HUES64 (cell line): ENCODE results near the gene ANKFY1.
A peak's percentile ranks its signal among the peaks of the same experiment; 100 is the strongest.

Experiments used
- H3K27ac ChIP-seq: 2 replicates; pipeline ENCODE4 v1.7.0; 2013; ENCODE audit warnings: low read depth, low read length, inconsistent platforms
- H3K27me3 ChIP-seq: 2 replicates; pipeline ENCODE4 v1.6.1; 2013; ENCODE audit warnings: mild to moderate bottlenecking, low read length; ENCODE audit not compliant: insufficient read depth
- H3K36me3 ChIP-seq: 2 replicates; pipeline ENCODE4 v1.6.1; 2013; ENCODE audit warnings: mild to moderate bottlenecking, low read length; ENCODE audit not compliant: insufficient read depth
- H3K4me1 ChIP-seq: 2 replicates; pipeline ENCODE4 v1.6.1; 2013; ENCODE audit warnings: mild to moderate bottlenecking, low read length, moderate library complexity; ENCODE audit not compliant: insufficient read depth
- H3K4me3 ChIP-seq: 2 replicates; pipeline ENCODE4 v1.5.1; 2013; ENCODE audit warnings: mild to moderate bottlenecking, low read length, moderate library complexity
- H3K9ac ChIP-seq: 2 replicates; pipeline ENCODE4 v1.6.1; 2013; ENCODE audit warnings: mild to moderate bottlenecking, low read depth, low read length
- H3K9me3 ChIP-seq: 2 replicates; pipeline ENCODE4 v1.6.1; 2013; ENCODE audit warnings: low read depth, low read length; ENCODE audit not compliant: insufficient read depth
- WGBS: fragments of 150-250, 120-280 bp; methylation state at CpG from one replicate; pipeline ENCODE4 v1.1.7; 2013; ENCODE audit warnings: missing lambda C conversion rate; 5-methylcytosine and 5-hydroxymethylcytosine counted together

The ANKFY1 gene

DNA sequence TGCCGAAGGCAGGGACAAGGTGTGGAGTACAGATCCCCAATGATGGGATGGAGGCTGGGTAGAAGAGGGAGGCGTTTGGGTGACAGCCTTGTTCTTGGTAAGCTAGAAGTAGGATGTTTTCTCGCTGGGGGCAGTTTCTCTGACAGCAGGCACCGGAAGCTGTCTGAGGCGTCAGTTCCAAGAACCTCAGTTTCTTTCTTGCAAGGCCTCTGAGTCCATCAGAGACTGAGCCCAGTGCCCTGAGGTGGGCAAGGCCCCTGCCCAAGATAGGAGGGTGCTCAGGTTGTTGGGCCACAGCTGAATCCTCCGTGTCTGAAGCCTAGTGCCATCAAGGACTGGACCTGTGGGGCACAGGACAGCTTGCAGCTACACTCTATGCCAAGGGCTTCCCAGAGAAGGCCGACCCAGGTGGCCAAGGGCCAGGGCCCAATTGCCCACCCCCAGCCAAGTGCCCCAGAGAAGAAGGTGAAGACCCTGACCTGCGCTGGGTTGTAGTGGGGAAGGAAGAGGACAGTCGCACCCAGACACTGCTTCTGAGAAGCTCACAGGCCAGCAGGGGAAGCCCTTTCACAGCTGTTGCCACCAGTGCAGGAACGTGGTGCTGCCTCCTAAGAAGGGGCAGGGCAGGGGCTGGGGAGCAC is 107.7 kb downstream of the ANKFY1 start:
- H3K36me3 ChIP-seq: no peaks in the 10 kb centered on the region; the same call in 1 of the 2 replicates
- no peak overlapping the region for H3K27ac ChIP-seq
- no peak overlapping the region for H3K9ac ChIP-seq
- no peak overlapping the region for H3K4me3 ChIP-seq
- 90% methylated on average over 10 of the region's 10 CpGs for WGBS
- H3K9me3 ChIP-seq: no peaks in the 10 kb centered on the region
- no peaks in the 10 kb centered on the region for H3K27me3 ChIP-seq
- no peaks in the 10 kb centered on the region for H3K4me1 ChIP-seq

DNA sequence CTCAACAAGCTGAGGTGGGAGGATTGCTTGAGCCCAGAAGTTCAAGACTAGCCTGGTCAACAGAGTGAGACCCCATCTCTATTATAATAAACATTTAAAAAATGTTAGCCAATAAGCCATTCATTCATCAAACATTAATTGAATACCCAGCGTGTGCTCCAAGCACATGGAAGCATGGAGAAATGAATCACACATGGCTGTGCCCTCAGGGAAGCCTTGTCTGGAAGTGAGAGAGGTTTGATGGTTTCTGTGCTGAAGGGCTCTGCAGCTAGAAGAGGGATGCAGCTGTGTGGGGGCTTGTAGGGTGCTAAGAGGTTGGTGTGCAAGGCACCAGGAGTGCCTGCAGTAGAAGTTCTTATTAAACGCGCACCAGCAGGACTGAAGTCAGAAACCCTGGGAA is 109.6 kb downstream of the ANKFY1 start:
- Histone ChIP-seq H3K36me3 (no peaks in the 10 kb centered on the region; the same call in 1 of the 2 replicates), H3K4me1 (no peaks in the 10 kb centered on the region), H3K4me3 (no peak overlapping the region), H3K27me3 (no peaks in the 10 kb centered on the region), H3K9ac (no peak overlapping the region), H3K9me3 (no peaks in the 10 kb centered on the region), H3K27ac (no peak overlapping the region)
- WGBS: 72% methylated on average over 3 of the region's 3 CpGs

DNA sequence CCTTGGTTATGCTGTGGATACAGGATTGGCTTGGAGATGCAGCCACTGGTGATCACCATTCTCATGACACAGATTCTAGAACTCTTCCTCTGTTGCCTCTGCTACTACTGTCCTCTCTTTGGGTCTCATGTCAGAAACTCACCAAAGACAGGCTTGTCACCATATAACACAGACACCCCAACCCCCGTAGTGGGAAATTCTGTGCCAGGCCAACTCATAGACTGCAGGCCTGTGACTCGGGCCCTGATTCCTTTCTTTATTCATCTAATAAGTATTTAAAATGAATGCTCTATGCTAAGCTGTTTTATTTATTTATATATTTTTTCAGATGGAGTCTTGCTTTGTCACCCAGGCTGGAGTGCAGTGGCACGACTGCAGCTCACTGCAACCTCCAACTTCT is 111.3 kb downstream of the ANKFY1 start:
- Histone ChIP-seq H3K27ac (no peak overlapping the region), H3K4me1 (no peaks in the 10 kb centered on the region), H3K9ac (no peak overlapping the region), H3K27me3 (no peaks in the 10 kb centered on the region), H3K36me3 (no peaks in the 10 kb centered on the region; the same call in 1 of the 2 replicates), H3K9me3 (no peaks in the 10 kb centered on the region), H3K4me3 (no peak overlapping the region)
- 89% methylated on average over 3 of the region's 3 CpGs for WGBS

DNA sequence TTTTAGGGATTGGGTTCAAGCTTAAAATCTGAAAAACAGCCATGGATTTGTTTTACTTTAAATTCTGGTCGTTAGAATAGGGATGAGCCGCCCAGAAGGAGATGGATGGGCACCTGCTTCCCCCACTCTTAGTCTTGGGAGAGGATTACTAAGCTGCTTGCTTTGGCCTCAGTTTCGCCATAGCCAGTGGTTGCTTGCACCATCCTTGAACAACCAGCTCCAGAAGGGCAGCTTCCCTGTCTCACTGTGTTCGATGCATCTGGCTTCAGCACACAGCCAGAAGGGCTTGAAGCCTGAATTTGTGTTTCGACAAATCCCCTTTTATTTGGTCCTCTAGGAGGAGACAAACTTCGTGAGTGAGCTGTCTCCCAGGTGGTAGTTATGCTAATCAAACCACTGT is 113.7 kb downstream of the ANKFY1 start:
- H3K36me3 ChIP-seq: no peaks in the 10 kb centered on the region; the same call in 1 of the 2 replicates
- H3K27ac ChIP-seq: no peak overlapping the region
- H3K9me3 ChIP-seq: no peaks in the 10 kb centered on the region
- no peaks in the 10 kb centered on the region for H3K4me1 ChIP-seq
- H3K9ac ChIP-seq: no peak overlapping the region
- WGBS: 85% methylated on average over 6 of the region's 6 CpGs
- no peaks in the 10 kb centered on the region for H3K27me3 ChIP-seq
- H3K4me3 ChIP-seq: no peak overlapping the region

DNA sequence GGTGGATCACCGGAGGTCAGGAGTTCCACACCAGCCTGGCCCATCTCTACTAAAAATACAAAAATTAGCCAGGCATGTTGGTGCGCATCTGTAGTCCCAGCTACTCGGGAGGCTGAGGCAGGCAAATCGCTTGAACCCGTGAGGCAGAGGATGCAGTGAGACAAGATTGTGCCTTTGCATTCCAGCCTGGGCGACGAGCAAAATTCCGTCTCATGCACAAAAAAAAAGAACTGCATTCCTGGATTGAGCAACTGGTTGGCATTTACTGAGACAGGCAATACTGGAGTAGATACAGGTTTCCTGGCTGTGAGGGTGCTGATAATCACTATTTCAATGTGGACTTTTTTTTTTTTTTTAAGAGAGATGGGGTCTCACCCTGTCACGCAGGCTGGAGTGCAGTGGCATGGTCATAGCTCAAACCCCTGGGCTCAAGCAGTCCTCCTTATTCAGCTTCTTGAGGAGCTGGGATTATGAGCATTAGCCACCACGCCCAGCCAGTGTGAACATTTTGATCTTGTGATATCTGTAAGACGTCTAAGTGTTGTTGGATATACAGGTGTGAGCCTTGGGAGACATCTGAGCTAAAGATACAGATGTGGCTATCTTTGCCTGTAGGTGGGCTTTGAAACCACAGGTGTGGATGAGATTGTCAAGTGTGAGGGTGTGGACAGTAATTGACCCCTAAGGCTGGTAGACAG is 115.0 kb downstream of the ANKFY1 start:
- H3K27me3 ChIP-seq: no peaks in the 10 kb centered on the region
- H3K9ac ChIP-seq: no peak overlapping the region
- no peak overlapping the region for H3K4me3 ChIP-seq
- H3K9me3 ChIP-seq: no peaks in the 10 kb centered on the region
- no peaks in the 10 kb centered on the region; the same call in 1 of the 2 replicates for H3K36me3 ChIP-seq
- H3K4me1 ChIP-seq: no peaks in the 10 kb centered on the region
- H3K27ac ChIP-seq: no peak overlapping the region
- 92% methylated on average over 11 of the region's 11 CpGs for WGBS

DNA sequence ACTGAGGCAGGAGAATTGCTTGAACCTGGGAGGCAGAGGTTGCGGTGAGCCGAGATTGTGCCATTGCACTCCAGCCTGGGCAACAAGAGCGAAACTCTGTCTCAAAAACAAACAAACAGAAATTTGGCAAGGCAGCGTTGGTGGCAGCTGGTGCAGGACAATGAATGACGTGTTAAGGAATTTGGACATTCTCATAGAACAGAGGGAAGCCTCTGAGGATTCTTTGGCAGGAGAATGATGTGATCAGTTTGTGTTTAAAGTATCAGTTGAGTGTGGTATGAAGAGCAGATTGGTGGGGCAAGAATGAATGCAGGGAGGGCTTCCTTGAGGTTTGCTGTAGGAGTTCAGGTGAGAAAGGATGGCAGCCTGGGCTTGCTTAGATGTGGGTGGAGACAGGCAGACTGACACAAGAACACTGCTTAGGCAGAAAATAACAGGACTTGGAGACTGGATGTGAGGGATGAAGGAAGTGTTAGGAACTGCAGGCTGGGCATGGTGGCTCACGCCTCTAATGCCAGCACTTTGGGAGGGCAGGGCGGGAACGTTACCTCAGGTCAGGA is 115.9 kb downstream of the ANKFY1 start:
- no peaks in the 10 kb centered on the region for H3K4me1 ChIP-seq
- no peak overlapping the region for H3K9ac ChIP-seq
- H3K36me3 ChIP-seq: no peaks in the 10 kb centered on the region
- no peaks in the 10 kb centered on the region for H3K9me3 ChIP-seq
- no peak overlapping the region for H3K4me3 ChIP-seq
- H3K27me3 ChIP-seq: no peaks in the 10 kb centered on the region
- H3K27ac ChIP-seq: no peak overlapping the region
- WGBS: 82% methylated on average over 8 of the region's 8 CpGs

DNA sequence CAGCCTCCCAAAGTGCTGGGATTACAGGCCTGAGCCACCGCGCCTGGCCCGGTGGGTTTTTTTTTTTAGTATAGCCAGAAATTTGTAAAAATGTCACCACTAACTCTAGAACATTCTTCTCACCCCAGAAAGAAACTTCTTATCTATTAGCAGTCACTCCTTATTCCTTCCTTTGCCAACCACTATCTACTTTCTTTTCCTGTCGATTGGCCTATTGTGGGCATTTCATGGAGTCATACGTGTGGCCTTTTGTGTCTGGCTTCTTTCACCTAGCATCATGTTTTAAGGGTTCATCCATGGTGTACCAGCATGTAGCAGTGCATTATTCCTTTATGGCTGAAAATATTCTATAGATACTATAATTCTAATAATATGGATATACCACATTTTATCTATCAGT is 117.1 kb downstream of the ANKFY1 start:
- 79% methylated on average over 5 of the region's 5 CpGs for WGBS
- no peak overlapping the region for H3K9ac ChIP-seq
- no peaks in the 10 kb centered on the region for H3K27me3 ChIP-seq
- no peak overlapping the region for H3K27ac ChIP-seq
- no peak overlapping the region for H3K4me3 ChIP-seq
- no peaks in the 10 kb centered on the region for H3K9me3 ChIP-seq
- peaks cover 5% of the 10 kb centered on the region; the same call in 1 of the 2 replicates for H3K4me1 ChIP-seq
- H3K36me3 ChIP-seq: no peaks in the 10 kb centered on the region

DNA sequence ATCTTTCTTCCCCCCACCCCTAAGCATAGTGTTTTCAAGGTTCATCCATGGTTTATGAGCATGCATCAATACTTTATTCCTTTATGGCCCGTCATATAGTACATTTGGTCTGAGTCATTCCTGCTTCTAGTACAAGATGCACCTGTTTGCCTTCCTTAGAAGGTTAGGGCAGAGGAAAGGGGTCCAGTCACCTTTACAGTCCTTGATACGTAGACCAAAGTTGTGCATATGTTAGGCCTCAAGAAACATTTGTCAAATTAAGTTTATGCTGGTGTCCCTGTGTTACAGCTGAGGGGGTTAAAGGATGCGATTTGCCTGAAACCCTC is 119.4 kb downstream of the ANKFY1 start:
- Histone ChIP-seq H3K36me3 (no peaks in the 10 kb centered on the region; the same call in 1 of the 2 replicates), H3K27me3 (no peaks in the 10 kb centered on the region), H3K9me3 (no peaks in the 10 kb centered on the region), H3K27ac (0 out of 2 replicates have a peak overlapping the region, but pooled peaks have one; percentile 86), H3K4me1 (peaks cover 6% of the 10 kb centered on the region; the same call in 1 of the 2 replicates), H3K4me3 (peak overlapping the region; percentile 88), H3K9ac (peak overlapping the region; percentile 84)
- 89% methylated on average over 3 of the region's 3 CpGs for WGBS

DNA sequence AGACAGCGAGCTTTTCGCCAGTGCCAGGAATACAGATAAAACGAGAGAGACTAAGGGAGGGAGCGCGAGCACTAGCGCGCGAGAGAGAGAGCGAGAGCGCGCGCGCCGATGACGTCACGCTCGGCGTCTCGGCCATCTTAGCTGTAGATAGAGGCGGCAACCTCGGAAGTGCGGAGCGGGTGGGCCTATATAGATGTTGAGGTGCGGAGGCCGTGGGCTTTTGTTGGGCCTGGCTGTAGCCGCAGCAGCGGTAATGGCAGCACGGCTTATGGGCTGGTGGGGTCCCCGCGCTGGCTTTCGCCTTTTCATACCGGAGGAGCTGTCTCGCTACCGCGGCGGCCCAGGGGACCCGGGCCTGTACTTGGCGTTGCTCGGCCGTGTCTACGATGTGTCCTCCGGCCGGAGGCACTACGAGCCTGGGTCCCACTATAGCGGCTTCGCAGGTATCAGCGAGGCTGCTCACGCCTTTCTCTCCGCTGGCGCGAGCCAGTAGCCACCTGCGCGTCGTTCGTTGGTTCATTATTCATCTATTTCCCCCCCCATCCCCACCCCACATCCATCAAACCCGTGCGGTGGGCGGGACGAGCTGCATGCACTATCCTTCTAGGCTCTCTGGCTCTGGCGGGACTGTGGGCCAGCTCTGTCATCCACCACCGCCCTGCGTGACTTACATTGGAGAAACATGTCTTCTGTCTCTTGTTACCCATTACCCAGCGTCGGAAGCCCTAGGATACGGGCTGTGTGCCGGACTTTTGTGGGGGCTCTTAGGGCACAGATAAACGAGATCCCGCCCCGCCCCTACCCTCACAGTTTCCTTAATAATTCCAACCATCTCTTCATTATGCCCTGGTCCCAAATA is 120.0 kb downstream of the ANKFY1 start:
- H3K27ac ChIP-seq: peak overlapping the region; percentile 86
- H3K36me3 ChIP-seq: no peaks in the 10 kb centered on the region; the same call in 1 of the 2 replicates
- peak overlapping the region; percentile 88 for H3K4me3 ChIP-seq
- 3% methylated on average over 69 of the region's 69 CpGs for WGBS
- H3K4me1 ChIP-seq: peaks cover 6% of the 10 kb centered on the region; the same call in 1 of the 2 replicates
- H3K27me3 ChIP-seq: no peaks in the 10 kb centered on the region
- peak overlapping the region; percentile 84 for H3K9ac ChIP-seq
- no peaks in the 10 kb centered on the region for H3K9me3 ChIP-seq

DNA sequence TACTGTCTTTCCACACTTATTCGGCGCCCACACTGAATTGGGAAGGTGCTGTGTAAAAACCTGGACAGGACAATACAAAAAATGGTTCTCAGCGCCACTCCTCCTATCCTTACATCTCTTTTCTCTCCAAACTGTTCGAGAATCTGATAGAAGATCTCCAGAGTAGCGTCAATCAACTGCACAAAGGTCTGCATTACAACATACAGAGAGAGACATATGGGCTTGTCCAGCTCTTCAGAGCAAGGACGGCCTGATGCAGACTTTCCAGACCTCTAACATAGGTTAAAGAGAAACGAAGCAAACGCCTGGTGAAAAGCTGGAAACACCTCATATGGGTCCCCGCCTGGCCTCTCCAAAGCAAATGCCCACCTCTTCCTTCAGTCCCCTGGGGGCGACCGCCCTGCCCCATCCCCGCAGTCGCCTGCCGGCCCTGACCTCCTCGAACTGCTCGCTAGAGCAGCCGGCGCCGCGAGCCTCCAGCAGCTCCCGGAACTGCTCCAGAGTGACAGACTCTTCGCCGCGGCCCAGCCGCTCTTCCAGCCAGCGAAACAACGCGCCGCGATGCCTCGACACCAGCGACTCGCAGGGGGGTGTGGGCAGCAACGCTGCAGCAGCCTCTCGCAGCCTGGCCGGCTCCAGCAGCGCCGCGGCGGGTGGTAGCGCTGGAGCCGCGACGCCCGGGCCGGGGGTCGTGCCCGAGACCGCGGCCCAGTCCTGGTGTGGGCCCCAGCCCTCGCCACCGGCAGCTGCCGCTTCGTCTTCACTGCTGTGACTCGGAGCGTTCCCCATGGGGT is 121.5 kb downstream of the ANKFY1 start:
- Histone ChIP-seq H3K4me3 (peak overlapping the region; percentile 88), H3K4me1 (peaks cover 6% of the 10 kb centered on the region; the same call in 1 of the 2 replicates), H3K27me3 (no peaks in the 10 kb centered on the region), H3K27ac (peak overlapping the region; percentile 17; the same call in 1 of the 2 replicates), H3K9me3 (no peaks in the 10 kb centered on the region), H3K9ac (peak overlapping the region; percentile 59), H3K36me3 (no peaks in the 10 kb centered on the region; the same call in 1 of the 2 replicates)
- 6% methylated on average over 56 of the region's 56 CpGs for WGBS
